ENCODE data around the gene CARNS1.

DNA sequence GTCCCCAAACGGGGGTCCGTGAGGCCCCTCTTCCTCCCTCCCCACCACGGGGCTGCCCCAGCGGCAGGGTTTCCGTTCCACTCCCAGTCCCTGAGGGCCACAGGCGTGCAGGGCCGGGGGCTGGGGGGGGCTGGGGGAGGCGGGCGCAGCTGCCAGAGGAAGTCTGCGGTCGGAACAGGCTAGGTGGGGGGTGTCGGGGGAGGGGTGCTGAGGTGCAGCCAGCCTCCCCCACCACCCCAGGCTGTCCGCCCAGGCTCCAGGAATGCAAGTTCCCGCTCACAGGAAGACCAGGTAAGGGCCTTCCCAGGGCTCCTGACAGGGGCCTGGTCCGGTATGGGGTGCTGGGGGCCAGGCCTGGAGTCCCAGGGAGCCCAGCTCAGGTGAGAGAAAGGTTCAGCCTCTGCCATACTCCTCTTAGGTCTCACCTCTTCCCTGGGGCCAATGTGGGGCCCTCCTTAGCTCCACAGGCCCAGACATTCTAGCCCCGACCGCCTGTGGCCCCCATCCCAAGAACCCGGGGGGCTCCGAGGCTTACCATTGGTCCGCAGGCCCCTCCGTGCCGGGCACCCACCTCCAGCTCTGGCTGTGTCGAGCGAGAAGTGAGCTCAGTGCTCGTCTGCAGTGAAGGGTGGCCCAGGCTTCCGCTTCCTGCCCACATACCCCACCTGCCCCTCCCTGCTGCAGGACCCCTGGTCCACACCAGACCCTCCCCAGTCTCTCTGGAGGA, 21.8 kb downstream of the CARNS1 start, which contains the start of gene PTPRCAP:
- TF ChIP-seq, protein P1, sequence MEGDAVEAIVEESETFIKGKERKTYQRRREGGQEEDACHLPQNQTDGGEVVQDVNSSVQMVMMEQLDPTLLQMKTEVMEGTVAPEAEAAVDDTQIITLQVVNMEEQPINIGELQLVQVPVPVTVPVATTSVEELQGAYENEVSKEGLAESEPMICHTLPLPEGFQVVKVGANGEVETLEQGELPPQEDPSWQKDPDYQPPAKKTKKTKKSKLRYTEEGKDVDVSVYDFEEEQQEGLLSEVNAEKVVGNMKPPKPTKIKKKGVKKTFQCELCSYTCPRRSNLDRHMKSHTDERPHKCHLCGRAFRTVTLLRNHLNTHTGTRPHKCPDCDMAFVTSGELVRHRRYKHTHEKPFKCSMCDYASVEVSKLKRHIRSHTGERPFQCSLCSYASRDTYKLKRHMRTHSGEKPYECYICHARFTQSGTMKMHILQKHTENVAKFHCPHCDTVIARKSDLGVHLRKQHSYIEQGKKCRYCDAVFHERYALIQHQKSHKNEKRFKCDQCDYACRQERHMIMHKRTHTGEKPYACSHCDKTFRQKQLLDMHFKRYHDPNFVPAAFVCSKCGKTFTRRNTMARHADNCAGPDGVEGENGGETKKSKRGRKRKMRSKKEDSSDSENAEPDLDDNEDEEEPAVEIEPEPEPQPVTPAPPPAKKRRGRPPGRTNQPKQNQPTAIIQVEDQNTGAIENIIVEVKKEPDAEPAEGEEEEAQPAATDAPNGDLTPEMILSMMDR (IDR thresholded peaks at IDR 0.05 in 8 of 11, conservative IDR thresholded peaks at IDR 0.05 in 3 of 11): no peak
- TF ChIP-seq POLR2AphosphoS5 (IDR thresholded peaks at IDR 0.05): peak; percentile 93 to 97 (median 97)

Measured in spleen (tissue), 7 donors.